ENCODE data around the gene CHST3.

The CHST3 gene

GRCh38 chr10:71927159-71927558 is 37.0 kb upstream of the CHST3 start:
- TF ChIP-seq YY1 (IDR thresholded peaks at IDR 0.05; ENCODE audit: low read depth) (no peak), TAF1 (IDR thresholded peaks at IDR 0.05; ENCODE audit: low read depth) (no peak), USF1 (IDR thresholded peaks at IDR 0.05) (no peak), TEAD4 (IDR thresholded peaks at IDR 0.05) (no peak), MAX (IDR thresholded peaks at IDR 0.05) (no peak), FOXM1 (IDR thresholded peaks at IDR 0.05; ENCODE audit: borderline replicate concordance, low read depth) (no peak), EP300 (IDR thresholded peaks at IDR 0.05; ENCODE audit: borderline replicate concordance) (no peak), NFIC (IDR thresholded peaks at IDR 0.05) (no peak), CEBPB (IDR thresholded peaks at IDR 0.05) (no peak), RAD21 (IDR thresholded peaks at IDR 0.05; ENCODE audit: low read depth) (no peak), EGR1 (IDR thresholded peaks at IDR 0.05) (no peak), ZBTB7A (IDR thresholded peaks at IDR 0.05; ENCODE audit: low read depth) (no peak), REST (IDR thresholded peaks at IDR 0.05; ENCODE audit: low read depth) (no peak), TCF12 (IDR thresholded peaks at IDR 0.05; ENCODE audit: low read depth) (no peak), CREB1 (IDR thresholded peaks at IDR 0.05; ENCODE audit: low read depth) (no peak)

- TF ChIP-seq USF1 (IDR thresholded peaks at IDR 0.05) (no peak), TAF1 (IDR thresholded peaks at IDR 0.05; ENCODE audit: low read depth) (no peak), EGR1 (IDR thresholded peaks at IDR 0.05) (no peak), CREB1 (IDR thresholded peaks at IDR 0.05; ENCODE audit: low read depth) (no peak), REST (IDR thresholded peaks at IDR 0.05; ENCODE audit: low read depth) (no peak), CEBPB (IDR thresholded peaks at IDR 0.05) (no peak), NFIC (IDR thresholded peaks at IDR 0.05) (no peak), RAD21 (IDR thresholded peaks at IDR 0.05; ENCODE audit: low read depth) (no peak), YY1 (IDR thresholded peaks at IDR 0.05; ENCODE audit: low read depth) (no peak), TCF12 (IDR thresholded peaks at IDR 0.05; ENCODE audit: low read depth) (no peak), EP300 (IDR thresholded peaks at IDR 0.05; ENCODE audit: borderline replicate concordance) (no peak), TEAD4 (IDR thresholded peaks at IDR 0.05) (no peak), MAX (IDR thresholded peaks at IDR 0.05) (no peak), FOXM1 (IDR thresholded peaks at IDR 0.05; ENCODE audit: borderline replicate concordance, low read depth) (no peak), ZBTB7A (IDR thresholded peaks at IDR 0.05; ENCODE audit: low read depth) (no peak)
Observed at GRCh38 chr10:71927776-71928592, 36.2 kb upstream of the CHST3 start.

- TF ChIP-seq TAF1 (IDR thresholded peaks at IDR 0.05; ENCODE audit: low read depth) (no peak), REST (IDR thresholded peaks at IDR 0.05; ENCODE audit: low read depth) (no peak), EGR1 (IDR thresholded peaks at IDR 0.05) (no peak), CEBPB (IDR thresholded peaks at IDR 0.05) (no peak), USF1 (IDR thresholded peaks at IDR 0.05) (no peak), RAD21 (IDR thresholded peaks at IDR 0.05; ENCODE audit: low read depth) (no peak), ZBTB7A (IDR thresholded peaks at IDR 0.05; ENCODE audit: low read depth) (no peak), TCF12 (IDR thresholded peaks at IDR 0.05; ENCODE audit: low read depth) (no peak), NFIC (IDR thresholded peaks at IDR 0.05) (no peak), CREB1 (IDR thresholded peaks at IDR 0.05; ENCODE audit: low read depth) (no peak), EP300 (IDR thresholded peaks at IDR 0.05; ENCODE audit: borderline replicate concordance) (no peak), YY1 (IDR thresholded peaks at IDR 0.05; ENCODE audit: low read depth) (no peak), TEAD4 (IDR thresholded peaks at IDR 0.05) (no peak), FOXM1 (IDR thresholded peaks at IDR 0.05; ENCODE audit: borderline replicate concordance, low read depth) (no peak), MAX (IDR thresholded peaks at IDR 0.05) (no peak)
Observed at GRCh38 chr10:71931295-71931694, 32.9 kb upstream of the CHST3 start.
